NCI-H2081 treated with DMSO at 0.1 percent for 48 hours (cell line): Measurements from ENCODE around the gene FNDC5.

Source experiments
- DNase-seq: peaks from one replicate; lab custom pipeline; 2025; lab: John Stamatoyannopoulos, UW

The FNDC5 gene

DNA sequence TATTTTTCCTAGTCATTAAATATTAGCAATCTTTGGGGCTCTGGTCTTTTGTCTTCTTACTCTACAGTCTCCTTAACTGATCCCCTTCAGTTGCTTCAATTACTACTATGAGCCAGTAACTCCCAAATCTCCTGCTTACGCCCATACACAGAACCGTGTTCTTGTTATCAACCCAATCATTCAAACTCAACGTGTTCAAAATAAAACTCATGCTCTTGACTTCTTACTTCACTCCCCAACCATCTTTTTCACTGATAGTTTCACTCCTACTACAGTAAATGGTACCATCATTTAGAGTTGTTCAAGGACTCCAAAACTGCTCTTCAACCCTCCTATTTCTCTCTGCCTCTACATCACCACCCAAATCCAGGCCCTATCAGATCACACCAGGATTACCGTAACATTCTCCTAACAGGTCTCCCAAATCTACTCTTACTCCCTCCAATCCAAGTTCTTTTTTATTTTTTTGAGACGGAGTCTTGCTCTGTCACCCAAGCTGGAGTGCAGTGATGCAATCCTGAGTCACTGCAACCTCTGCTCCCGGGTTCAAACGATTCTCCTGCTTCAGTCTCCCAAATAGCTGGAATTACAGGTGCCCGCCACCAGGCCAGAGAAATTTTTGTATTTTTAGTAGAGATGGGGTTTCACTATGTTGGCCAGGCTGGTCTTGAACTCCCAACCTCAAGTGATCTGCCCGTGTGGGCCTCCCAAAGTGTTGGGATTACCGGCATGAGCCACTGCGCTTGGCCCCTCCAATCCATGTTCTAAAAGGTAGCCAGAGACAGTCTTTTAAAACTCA, 56.6 kb downstream of the FNDC5 start:
- DNase-seq: no peak
